Measurements from ENCODE around the gene TMEFF1. TPM values are rescaled to one million over a fixed set of nuclear protein-coding genes. Genes with fewer than 3 reads are reported as not detected.

The TMEFF1 gene
- total RNA-seq, 1 experiment from 2014 or later = 65.5 TPM

- Histone ChIP-seq H4K8ac (replicated peaks; ENCODE audit: insufficient read length, low read depth, low read length) (no peak overlapping the region), H3K4ac (ENCODE audit: low read depth, low read length) (no peak overlapping the region), H3K9me3 (ENCODE audit: control insufficient read depth, low read depth, low read length) (no peaks in the 10 kb centered on the region), H3K23ac (ENCODE audit: insufficient read length, low read depth, low read length) (no peak overlapping the region), H2BK5ac (ENCODE audit: insufficient read length, low read length) (no peak overlapping the region), H4K91ac (ENCODE audit: insufficient read length, low read depth, low read length) (no peak overlapping the region), H2BK120ac (ENCODE audit: low read depth, low read length, poor library complexity, severe bottlenecking) (no peak overlapping the region), H2BK12ac (ENCODE audit: insufficient read length, low read depth, low read length) (no peak overlapping the region), H2AFZ (ENCODE audit: low read length) (no peak overlapping the region), H2AK5ac (ENCODE audit: insufficient read length, low read length) (no peak overlapping the region), H4K5ac (ENCODE audit: insufficient read length, low read depth, low read length) (no peak overlapping the region), H3K79me2 (ENCODE audit: insufficient read depth, low read length) (peaks cover 4% of the 10 kb centered on the region; the same call in 1 of the 2 replicates), H3K23me2 (ENCODE audit: insufficient read length, low read depth, low read length, poor library complexity, severe bottlenecking) (no peaks in the 10 kb centered on the region), H3K4me2 (ENCODE audit: insufficient read depth, insufficient read length, low read length) (no peak overlapping the region), H2BK15ac (ENCODE audit: low read depth, low read length) (no peak overlapping the region), H3T11ph (ENCODE audit: low read length) (no peak overlapping the region), H3K27ac (ENCODE audit: insufficient read length, low read depth, low read length) (no peak overlapping the region), H3K79me1 (ENCODE audit: insufficient read depth, low read depth, low read length, poor library complexity, severe bottlenecking) (peaks cover 1% of the 10 kb centered on the region), H3K18ac (ENCODE audit: insufficient read length, low read depth, low read length) (no peak overlapping the region), H3K27me3 (ENCODE audit: insufficient read depth, low read length) (no peaks in the 10 kb centered on the region), H3K56ac (ENCODE audit: insufficient read length, low read depth, low read length) (no peak overlapping the region), H3K9ac (ENCODE audit: extremely low read depth, insufficient read length, low read length) (no peak overlapping the region), H3K4me1 (ENCODE audit: insufficient read depth, low read length) (no peaks in the 10 kb centered on the region), H3K14ac (ENCODE audit: insufficient read depth, low read length) (no peak overlapping the region), H4K20me1 (ENCODE audit: control insufficient read depth, insufficient read depth, insufficient read length) (no peaks in the 10 kb centered on the region), H2BK20ac (ENCODE audit: low read depth, low read length, poor library complexity, severe bottlenecking) (no peak overlapping the region)
- Mint-ChIP-seq H3K36me3 (ENCODE audit: insufficient read depth in 1 of 3, low read depth in 3 of 3) (peaks cover 2 to 6% (median 5%) of the 10 kb centered on the region in 3 experiments; a peak in 5 of 7 replicates), H3K4me1 (peaks cover 7 to 12% of the 10 kb centered on the region in 2 experiments), H3K27me3 (ENCODE audit: low read depth) (no peaks in the 10 kb centered on the region), H3K4me3 (no peak overlapping the region), H3K9me3 (no peaks in the 10 kb centered on the region), H3K27ac (no peak overlapping the region; a peak in 1 of 7 replicates)
- no peak for TF ChIP-seq CTCF (conservative IDR thresholded peaks at IDR 0.05)
- DNase-seq = no peak
- WGBS (ENCODE audit: extremely low coverage, insufficient read length, low lambda C conversion rate) = no CpG with 5 or more reads among the region's 7 CpGs
Observed at GRCh38 chr9:100436571-100436970, 36.4 kb upstream of the TMEFF1 start.
